GM12873 (cell line): Measurements from ENCODE around the gene PTK6.

Experiments
- CTCF ChIP-seq: IDR thresholded peaks from 2 replicates; pipeline ENCODE4 v1.5.1; 2012; ENCODE audit warnings: low read depth, mild to moderate bottlenecking, moderate library complexity, low read length, control low read depth; ENCODE audit not compliant: insufficient read depth; ENCODE audit errors: missing control alignments

Gene PTK6

GRCh38 chr20:63572788-63573646, 35.8 kb upstream of the PTK6 start:
- TF ChIP-seq CTCF, result peak; percentile 21

DNA sequence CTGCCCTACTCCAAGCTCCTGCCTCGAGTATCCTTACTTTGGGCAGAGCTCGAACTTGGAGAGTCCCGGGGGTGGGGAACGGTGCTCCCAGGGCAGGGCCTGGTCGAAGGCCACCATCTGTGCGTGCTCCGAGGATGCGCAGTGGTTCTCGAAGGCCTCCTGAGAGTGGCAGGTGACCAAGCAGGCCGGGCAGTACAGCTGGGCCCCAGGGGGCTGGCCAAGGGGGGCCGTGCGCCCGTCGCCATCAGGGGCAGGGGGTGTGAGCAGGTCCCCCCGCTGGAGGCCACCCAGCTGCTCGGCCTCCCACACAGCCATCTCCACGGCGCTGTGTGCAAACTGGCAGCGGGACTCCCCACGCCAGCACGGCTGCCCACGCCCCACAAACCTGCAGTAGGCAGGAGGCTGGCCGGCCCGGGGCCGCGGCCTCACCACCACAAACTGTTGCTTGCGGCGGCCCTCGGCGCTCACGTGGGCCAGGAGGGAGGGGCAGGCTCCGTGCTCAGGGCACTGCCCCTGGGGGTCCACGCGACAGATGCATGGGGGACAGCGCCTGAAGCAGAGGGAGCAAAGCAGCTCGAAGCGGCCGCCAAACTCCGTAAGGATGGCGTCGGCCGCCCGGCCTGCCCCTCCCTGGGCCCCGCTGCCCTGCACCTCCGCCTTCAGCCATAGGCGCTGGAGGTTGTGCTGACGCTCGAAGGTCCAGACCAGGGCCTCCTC, 35.1 kb upstream of the PTK6 start:
- no peak for TF ChIP-seq CTCF

DNA sequence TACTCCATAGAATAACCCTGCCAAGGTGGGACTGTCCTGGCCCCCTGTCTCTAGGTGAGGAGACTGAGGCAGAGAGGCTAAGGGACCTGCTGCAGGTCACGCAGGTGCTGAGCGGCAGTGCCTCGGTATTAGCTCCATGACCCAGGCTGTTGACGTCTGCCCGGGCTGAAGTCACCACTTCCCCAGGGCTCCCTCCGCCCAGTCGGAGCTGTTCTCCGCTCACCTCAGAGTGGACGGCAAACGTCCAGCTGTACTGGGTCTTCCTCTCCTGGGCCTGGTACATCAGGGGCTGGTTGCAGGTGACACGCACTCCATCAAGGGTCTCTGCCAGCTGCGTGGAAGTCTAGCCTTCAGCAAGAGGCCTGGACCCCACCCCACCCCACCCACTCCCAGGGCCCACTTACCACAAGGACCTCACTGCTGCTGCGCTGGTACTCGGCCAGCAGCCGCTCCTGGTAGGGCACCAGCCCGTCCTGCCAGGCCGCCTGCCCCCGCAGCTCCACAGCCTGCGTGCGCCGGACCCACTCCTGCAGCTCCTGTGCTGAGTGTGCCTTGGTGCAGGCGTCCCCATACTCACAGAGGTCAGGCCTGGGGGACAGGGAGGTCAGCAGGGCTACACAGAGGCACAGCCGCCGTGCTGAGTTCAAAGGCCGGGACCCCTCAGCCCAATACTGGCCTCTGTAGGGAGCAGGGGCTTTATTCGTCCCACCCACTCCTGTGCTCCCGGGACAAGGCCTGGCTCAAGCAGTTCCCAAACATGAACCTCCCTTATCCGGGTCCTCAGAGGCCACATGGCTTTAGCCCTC, 33.3 kb upstream of the PTK6 start:
- no peak for TF ChIP-seq CTCF

GRCh38 chr20:63568986-63569949, 32.1 kb upstream of the PTK6 start:
- TF ChIP-seq CTCF, result no peak

- TF ChIP-seq CTCF, result no peak
These were observed 31.2 kb upstream of the PTK6 start for GRCh38 chr20:63568170-63568981.

GRCh38 chr20:63567386-63568169, 30.4 kb upstream of the PTK6 start:
- no peak for TF ChIP-seq CTCF
